ENCODE data around the gene DCAF10. TPM values are rescaled to one million over a fixed set of nuclear protein-coding genes. Genes with fewer than 3 reads are reported as not detected.

Gene DCAF10
- total RNA-seq, 1 experiment from 2014 or later, result 11.8 TPM

GRCh38 chr9:37902796-37903646, 102.4 kb downstream of the DCAF10 start:
- Histone ChIP-seq H2AFZ (ENCODE audit: low read length) (peak overlapping the region; percentile 94), H3K9me2 (replicated peaks; ENCODE audit: low read length) (no peaks in the 10 kb centered on the region), H3K36me3 (ENCODE audit: low read depth, low read length) (peaks cover 4% of the 10 kb centered on the region; the same call in 1 of the 2 replicates), H3K4me3 (ENCODE audit: low read length) (peak overlapping the region; percentile 93), H3K27ac (ENCODE audit: low read length) (peak overlapping the region; percentile 71), H3K4me2 (ENCODE audit: low read length) (peak overlapping the region; percentile 96), H3K79me2 (ENCODE audit: low read length) (peaks cover 32% of the 10 kb centered on the region), H3K9ac (ENCODE audit: low read length) (peak overlapping the region; percentile 88), H3K4me1 (ENCODE audit: insufficient read depth, low read length) (peaks cover 18% of the 10 kb centered on the region), H3F3A (ENCODE audit: low read length, unreplicated experiment) (no peaks in the 10 kb centered on the region), H4K20me1 (ENCODE audit: low read length) (peaks cover 11% of the 10 kb centered on the region; the same call in 1 of the 2 replicates), H3K9me3 (ENCODE audit: low read length) (no peaks in the 10 kb centered on the region), H3K27me3 (ENCODE audit: low read length) (no peaks in the 10 kb centered on the region)
- TSS peak; percentile 36 for BruUV-seq (replicated peaks)
- CTCF ChIA-PET, result interaction anchor here (0.6 kb wide), 1 partner anchor 534 kb away, joined by 3 read pairs; no protein-coding TSS in a partner anchor
- peak; percentile 50 for DNase-seq
- peak; percentile 4 for ATAC-seq
- no peak for TF ChIP-seq EZH2phosphoT487 (IDR thresholded peaks at IDR 0.05; ENCODE audit: borderline replicate concordance, low read length)
- POLR2A ChIA-PET (ENCODE audit: unreplicated experiment), result interaction anchor here (0.6 kb wide), 1 partner anchor 118 kb away, joined by 3 read pairs; the partner anchor contains the start of gene EXOSC3
- intact Hi-C loops (cut with micrococcal nuclease), result loop anchor here (1.0 to 10.0 kb wide), 2 partner anchors 156 to 418 kb away; partner anchors contain the start of gene POLR1E

- no TSS peak for BruUV-seq (replicated peaks)
- H3K4me3 ChIP-seq (ENCODE audit: low read length), result peak within 1 kb of the TSS; percentile 93
- peak; percentile 78 for ATAC-seq
- H3K9ac ChIP-seq (ENCODE audit: low read length), result peak within 1 kb of the TSS; percentile 88
- TF ChIP-seq CTCF (conservative IDR thresholded peaks at IDR 0.05; ENCODE audit: low read depth, low read length) (peak; percentile 85), EZH2phosphoT487 (IDR thresholded peaks at IDR 0.05; ENCODE audit: borderline replicate concordance, low read length) (no peak), EZH2 (IDR thresholded peaks at IDR 0.05; ENCODE audit: low read length, unreplicated experiment) (no peak)
- H3K9me2 ChIP-seq (replicated peaks; ENCODE audit: low read length), result no peaks in the 10 kb centered on the region
- ChIA-PET CTCF (interaction anchor here (0.6 kb wide), 1 partner anchor 533 kb away, joined by 3 read pairs; no protein-coding TSS in a partner anchor), POLR2A (ENCODE audit: unreplicated experiment) (no interaction called here)
- peaks cover 19% of the 10 kb centered on the region for H3K4me1 ChIP-seq (ENCODE audit: insufficient read depth, low read length)
- H3K27me3 ChIP-seq (ENCODE audit: low read length), result no peaks in the 10 kb centered on the region
- peaks cover 32% of the 10 kb centered on the region for H3K79me2 ChIP-seq (ENCODE audit: low read length)
- H3K4me2 ChIP-seq (ENCODE audit: low read length), result peak within 1 kb of the TSS; percentile 96
- intact Hi-C loops (cut with micrococcal nuclease), result loop anchor here (1.0 to 10.0 kb wide), 2 partner anchors 157 to 419 kb away; partner anchors contain the start of gene POLR1E
- peak within 1 kb of the TSS; percentile 71 for H3K27ac ChIP-seq (ENCODE audit: low read length)
- peak; percentile 89 for DNase-seq
- H4K20me1 ChIP-seq (ENCODE audit: low read length), result peaks cover 11% of the 10 kb centered on the region; the same call in 1 of the 2 replicates
- no peaks in the 10 kb centered on the region for H3F3A ChIP-seq (ENCODE audit: low read length, unreplicated experiment)
- peak within 1 kb of the TSS; percentile 94 for H2AFZ ChIP-seq (ENCODE audit: low read length)
- peaks cover 2% of the 10 kb centered on the region; the same call in 1 of the 2 replicates for H3K36me3 ChIP-seq (ENCODE audit: low read depth, low read length)
- H3K9me3 ChIP-seq (ENCODE audit: low read length), result no peaks in the 10 kb centered on the region
Measured at GRCh38 chr9:37903647-37904444, 103.2 kb downstream of the DCAF10 start, which contains the start of gene SLC25A51. Gene SLC25A51, minus strand, starts transcription at chr9:37904127. Its CDS starts 15,577 bp downstream, at chr9:37888550.
